Keratinocyte (primary cell): ENCODE data around the gene ARID5B.

Experiments
- EZH2 ChIP-seq: IDR thresholded peaks from one replicate; pipeline ENCODE4 v1.6.1; 2012; ENCODE audit warnings: inconsistent platforms, mild to moderate bottlenecking, low read length, moderate library complexity
- TF ChIP-seq, protein P1 (sequence below), 3 experiments: IDR thresholded peaks in 1 of 3; conservative IDR thresholded peaks in 1 of 3; optimal IDR thresholded peaks in 1 of 3; 2 replicates in 2 of 3; 3 replicates in 1 of 3; pipeline versions ENCODE3 to v1.5.1; 2011; ENCODE audit warnings: low read length in 3 of 3, mild to moderate bottlenecking in 3 of 3, moderate library complexity in 2 of 3, control low read depth in 1 of 3, inconsistent platforms in 1 of 3; ENCODE audit not compliant: insufficient read depth in 2 of 3; ENCODE audit errors: extremely low read depth in 1 of 3

DNA sequence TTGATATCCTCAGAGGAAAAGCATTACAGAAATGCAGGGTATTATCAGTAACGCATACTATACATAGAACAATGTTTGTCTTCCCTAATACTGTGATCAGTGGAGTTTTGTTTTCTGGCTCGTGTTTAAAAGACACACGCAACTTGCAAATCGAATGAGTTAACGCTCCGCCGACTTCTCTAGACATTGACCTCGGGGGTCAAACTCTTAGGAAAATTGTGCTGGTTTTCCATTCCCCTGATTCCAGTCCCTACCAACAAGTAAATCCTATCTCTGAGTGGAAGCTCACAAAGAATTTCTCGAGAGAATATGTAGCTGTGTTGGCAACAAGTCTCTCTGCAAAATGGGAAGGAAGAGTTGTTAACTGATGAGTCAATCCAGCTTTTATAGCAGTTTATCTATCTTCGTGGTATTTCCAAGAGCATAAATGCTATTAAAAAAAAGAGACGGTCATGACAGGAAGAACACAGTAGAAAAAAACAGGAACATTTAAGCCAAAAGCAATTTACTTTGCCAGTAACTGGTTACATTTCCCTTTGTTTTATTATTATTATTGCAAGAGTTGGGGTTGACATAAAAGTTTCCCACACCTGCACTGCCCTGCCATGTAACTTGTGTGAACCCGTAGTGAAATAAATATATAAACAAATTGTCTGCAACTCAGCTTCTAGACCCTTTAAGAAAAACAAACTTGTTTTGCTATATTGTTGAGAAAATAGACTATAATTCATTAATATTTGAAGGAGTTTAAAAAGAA, 144.4 kb downstream of the ARID5B start:
- no peak for TF ChIP-seq EZH2
- TF ChIP-seq, protein P1, sequence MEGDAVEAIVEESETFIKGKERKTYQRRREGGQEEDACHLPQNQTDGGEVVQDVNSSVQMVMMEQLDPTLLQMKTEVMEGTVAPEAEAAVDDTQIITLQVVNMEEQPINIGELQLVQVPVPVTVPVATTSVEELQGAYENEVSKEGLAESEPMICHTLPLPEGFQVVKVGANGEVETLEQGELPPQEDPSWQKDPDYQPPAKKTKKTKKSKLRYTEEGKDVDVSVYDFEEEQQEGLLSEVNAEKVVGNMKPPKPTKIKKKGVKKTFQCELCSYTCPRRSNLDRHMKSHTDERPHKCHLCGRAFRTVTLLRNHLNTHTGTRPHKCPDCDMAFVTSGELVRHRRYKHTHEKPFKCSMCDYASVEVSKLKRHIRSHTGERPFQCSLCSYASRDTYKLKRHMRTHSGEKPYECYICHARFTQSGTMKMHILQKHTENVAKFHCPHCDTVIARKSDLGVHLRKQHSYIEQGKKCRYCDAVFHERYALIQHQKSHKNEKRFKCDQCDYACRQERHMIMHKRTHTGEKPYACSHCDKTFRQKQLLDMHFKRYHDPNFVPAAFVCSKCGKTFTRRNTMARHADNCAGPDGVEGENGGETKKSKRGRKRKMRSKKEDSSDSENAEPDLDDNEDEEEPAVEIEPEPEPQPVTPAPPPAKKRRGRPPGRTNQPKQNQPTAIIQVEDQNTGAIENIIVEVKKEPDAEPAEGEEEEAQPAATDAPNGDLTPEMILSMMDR (optimal IDR thresholded peaks at IDR 0.05 in 1 of 3, IDR thresholded peaks at IDR 0.05 in 1 of 3, conservative IDR thresholded peaks at IDR 0.05 in 1 of 3; ENCODE audit: extremely low read depth in 1 of 3, insufficient read depth in 2 of 3, low read length in 3 of 3): no peak
